ENCODE results near the gene AMER2.
"Not testable (repeated sequence)": the region's sequence is repeated elsewhere in the genome, so short reads cannot be mapped to it uniquely, and the experiment has no call there.

AMER2 gene

GRCh38 chr13:25180775-25181537 lies 8.9 kb upstream of the AMER2 start:
- no peak for DNase-seq

- no peak for DNase-seq
Measured at GRCh38 chr13:25179832-25180774, 8.0 kb upstream of the AMER2 start.

GRCh38 chr13:25179011-25179410 lies 6.9 kb upstream of the AMER2 start:
- DNase-seq = no peak

GRCh38 chr13:25178070-25178469 lies 6.0 kb upstream of the AMER2 start:
- DNase-seq = no peak

GRCh38 chr13:25177636-25178035 lies 5.5 kb upstream of the AMER2 start:
- no peak for DNase-seq

- DNase-seq = no peak
Measured at GRCh38 chr13:25177012-25177411, 4.9 kb upstream of the AMER2 start.

GRCh38 chr13:25175431-25175830 lies 3.3 kb upstream of the AMER2 start:
- no peak for DNase-seq

- no peak for DNase-seq
Measured at GRCh38 chr13:25175026-25175425, 2.9 kb upstream of the AMER2 start.

- no peak for DNase-seq
Measured at GRCh38 chr13:25174304-25174703, 2.2 kb upstream of the AMER2 start.

GRCh38 chr13:25172303-25172630 lies 179 bp upstream of the AMER2 start:
- DNase-seq = no peak

GRCh38 chr13:25171170-25171516 lies 945 bp downstream of the AMER2 start:
- no peak for DNase-seq

- DNase-seq = no peak
Measured at GRCh38 chr13:25170554-25171111, 1.5 kb downstream of the AMER2 start.

- DNase-seq = no peak
Measured at GRCh38 chr13:25169951-25170553, 2.0 kb downstream of the AMER2 start.

- no peak for DNase-seq
Measured at GRCh38 chr13:25169356-25169755, 2.7 kb downstream of the AMER2 start.

- DNase-seq = no peak
Measured at GRCh38 chr13:25168790-25169189, 3.3 kb downstream of the AMER2 start.

GRCh38 chr13:25167382-25168174 lies 4.5 kb downstream of the AMER2 start:
- no peak for DNase-seq

GRCh38 chr13:25166306-25166705 lies 5.8 kb downstream of the AMER2 start:
- DNase-seq = no peak

GRCh38 chr13:25165663-25166062 lies 6.4 kb downstream of the AMER2 start:
- no peak for DNase-seq

- not testable (repeated sequence) for DNase-seq
Measured at GRCh38 chr13:25165163-25165562, 6.9 kb downstream of the AMER2 start.

GRCh38 chr13:25157681-25158080 lies 14.4 kb downstream of the AMER2 start:
- no peak for DNase-seq

- DNase-seq = no peak
Measured at GRCh38 chr13:25153736-25154135, 18.4 kb downstream of the AMER2 start.

GRCh38 chr13:25151626-25152195 lies 20.4 kb downstream of the AMER2 start:
- no peak for DNase-seq

Data from NCI-H510A treated with DMSO at 0.1 percent for 48 hours (cell line).